PC-3 (cell line): ENCODE data around the gene BAIAP2L2. TPM values are rescaled to one million over a fixed set of nuclear protein-coding genes. Genes with fewer than 3 reads are reported as not detected.

Source experiments
- ATAC-seq: fragments of 200-7000 bp; cut with Tn5 transposase; 2 replicates; pipeline ENCODE4 v1.9.1; 2020; ENCODE audit warnings: mild to moderate bottlenecking, moderate library complexity
- BruUV-seq: library from RNA; stranded (reverse); fragments of 400-500 nt; replicated peaks from 2 replicates; lab custom pipeline; 2021; lab: Mats Ljungman, UMichigan
- CTCF ChIA-PET: fragments of 300-600 bp; sonication (Branson Sonifier 250); formaldehyde crosslinking; loops from one replicate; lab custom pipeline; 2022; ENCODE audit warnings: antibody characterized with exemption; lab: Charles Lee
- POLR2A ChIA-PET: fragments of 300-600 bp; sonication (Branson Sonifier 250); formaldehyde crosslinking; loops from one replicate; lab custom pipeline; 2022; ENCODE audit warnings: antibody characterized with exemption; ENCODE audit not compliant: unreplicated experiment; lab: Charles Lee
- DNase-seq: peaks from one replicate; pipeline ENCODE4 v3.0.0-alpha.2; 2015
- H2AFZ ChIP-seq: fragments of 300-600 bp; sonication (generic); 2 replicates; pipeline ENCODE4 v1.6.0; 2016; ENCODE audit warnings: antibody characterized with exemption, low read length
- H3F3A ChIP-seq: fragments of 300-600 bp; sonication (generic); one replicate; pipeline ENCODE4 v1.6.0; 2017; ENCODE audit warnings: antibody characterized with exemption, low read length, control low read depth, mild to moderate bottlenecking; ENCODE audit not compliant: unreplicated experiment
- H3K27ac ChIP-seq: fragments of 300-600 bp; sonication (generic); 2 replicates; pipeline ENCODE4 v1.5.1; 2016; ENCODE audit warnings: mild to moderate bottlenecking, low read length
- H3K27me3 ChIP-seq: fragments of 300-600 bp; sonication (generic); 2 replicates; pipeline ENCODE4 v1.6.1; 2016; ENCODE audit warnings: low read length, mixed read lengths
- H3K36me3 ChIP-seq: fragments of 300-600 bp; sonication (generic); 2 replicates; pipeline ENCODE4 v1.6.1; 2016; ENCODE audit warnings: low read depth, mixed run types, low read length, mixed read lengths
- H3K4me1 ChIP-seq: fragments of 300-600 bp; sonication (generic); 2 replicates; pipeline ENCODE4 v1.5.1; 2016; ENCODE audit warnings: low read length; ENCODE audit not compliant: insufficient read depth
- H3K4me2 ChIP-seq: fragments of 300-600 bp; sonication (generic); 2 replicates; pipeline ENCODE4 v1.6.0; 2016; ENCODE audit warnings: low read length
- H3K4me3 ChIP-seq: fragments of 300-600 bp; sonication (generic); 2 replicates; pipeline ENCODE4 v1.5.1; 2016; ENCODE audit warnings: mild to moderate bottlenecking, low read length, mixed read lengths
- H3K79me2 ChIP-seq: fragments of 300-600 bp; sonication (generic); 2 replicates; pipeline ENCODE4 v1.6.1; 2017; ENCODE audit warnings: low read length, mixed read lengths
- H3K9ac ChIP-seq: fragments of 300-600 bp; sonication (generic); 2 replicates; pipeline ENCODE4 v1.6.0; 2016; ENCODE audit warnings: mild to moderate bottlenecking, low read length
- H3K9me2 ChIP-seq: fragments of 300-600 bp; sonication (generic); replicated peaks from 2 replicates; pipeline ENCODE4 v1.6.1; 2016; ENCODE audit warnings: mixed run types, low read length, mixed read lengths
- H3K9me3 ChIP-seq: fragments of 300-600 bp; sonication (generic); 2 replicates; pipeline ENCODE4 v1.6.1; 2016; ENCODE audit warnings: low read length, mixed read lengths
- H4K20me1 ChIP-seq: fragments of 300-600 bp; sonication (generic); 2 replicates; pipeline ENCODE4 v1.6.1; 2016; ENCODE audit warnings: low read length, mixed read lengths
- EZH2 ChIP-seq: fragments of 300-600 bp; sonication (generic); IDR thresholded peaks from one replicate; pipeline ENCODE4 v1.6.1; 2017; ENCODE audit warnings: antibody characterized with exemption, mild to moderate bottlenecking, low read length; ENCODE audit not compliant: unreplicated experiment
- EZH2phosphoT487 ChIP-seq: fragments of 300-600 bp; sonication (generic); IDR thresholded peaks from 2 replicates; pipeline ENCODE4 v1.6.1; 2018; ENCODE audit warnings: mild to moderate bottlenecking, antibody characterized with exemption, low read length, borderline replicate concordance
- intact Hi-C: fragments of 100-400 bp; cut with micrococcal nuclease; formaldehyde crosslinking; loops from 2 replicates; pipeline ENCODE4 v1.9.0; 2023
- total RNA-seq: library from RNA; depleted of rRNA; stranded (reverse); fragments of >200 nt; gene quantifications from 2 replicates; pipeline ENCODE4 v1.2.3, GENCODE V29; 2014
- TF ChIP-seq, protein P1 (sequence below): fragments of 300-600 bp; sonication (generic); conservative IDR thresholded peaks from 2 replicates; pipeline ENCODE4 v1.5.1; 2017; ENCODE audit warnings: antibody characterized with exemption, low read depth, mild to moderate bottlenecking, low read length

BAIAP2L2 gene
- total RNA-seq, 1 experiment from 2014 or later, result 0.80 TPM

GRCh38 chr22:38107692-38108515 lies 2.6 kb downstream of the BAIAP2L2 start:
- intact Hi-C loops, result no loop called here
- DNase-seq, result no peak
- no peak overlapping the region for H3K27ac ChIP-seq

GRCh38 chr22:38106814-38107578 lies 3.5 kb downstream of the BAIAP2L2 start:
- no peak overlapping the region for H3K4me3 ChIP-seq
- no peak for DNase-seq
- H3K79me2 ChIP-seq, result no peaks in the 10 kb centered on the region
- intact Hi-C loops, result no loop called here
- no peak for ATAC-seq
- no peaks in the 10 kb centered on the region for H3F3A ChIP-seq
- POLR2A ChIA-PET, result no interaction called here
- no peaks in the 10 kb centered on the region for H4K20me1 ChIP-seq
- no peaks in the 10 kb centered on the region for H3K36me3 ChIP-seq
- no peak overlapping the region for H3K9ac ChIP-seq
- no peak overlapping the region for H2AFZ ChIP-seq
- H3K9me2 ChIP-seq, result no peaks in the 10 kb centered on the region
- TF ChIP-seq EZH2phosphoT487, result no peak
- no peak for TF ChIP-seq EZH2
- TF ChIP-seq, protein P1, sequence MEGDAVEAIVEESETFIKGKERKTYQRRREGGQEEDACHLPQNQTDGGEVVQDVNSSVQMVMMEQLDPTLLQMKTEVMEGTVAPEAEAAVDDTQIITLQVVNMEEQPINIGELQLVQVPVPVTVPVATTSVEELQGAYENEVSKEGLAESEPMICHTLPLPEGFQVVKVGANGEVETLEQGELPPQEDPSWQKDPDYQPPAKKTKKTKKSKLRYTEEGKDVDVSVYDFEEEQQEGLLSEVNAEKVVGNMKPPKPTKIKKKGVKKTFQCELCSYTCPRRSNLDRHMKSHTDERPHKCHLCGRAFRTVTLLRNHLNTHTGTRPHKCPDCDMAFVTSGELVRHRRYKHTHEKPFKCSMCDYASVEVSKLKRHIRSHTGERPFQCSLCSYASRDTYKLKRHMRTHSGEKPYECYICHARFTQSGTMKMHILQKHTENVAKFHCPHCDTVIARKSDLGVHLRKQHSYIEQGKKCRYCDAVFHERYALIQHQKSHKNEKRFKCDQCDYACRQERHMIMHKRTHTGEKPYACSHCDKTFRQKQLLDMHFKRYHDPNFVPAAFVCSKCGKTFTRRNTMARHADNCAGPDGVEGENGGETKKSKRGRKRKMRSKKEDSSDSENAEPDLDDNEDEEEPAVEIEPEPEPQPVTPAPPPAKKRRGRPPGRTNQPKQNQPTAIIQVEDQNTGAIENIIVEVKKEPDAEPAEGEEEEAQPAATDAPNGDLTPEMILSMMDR, result no peak
- no peaks in the 10 kb centered on the region for H3K4me1 ChIP-seq
- H3K4me2 ChIP-seq, result no peak overlapping the region
- CTCF ChIA-PET, result no interaction called here
- H3K9me3 ChIP-seq, result no peaks in the 10 kb centered on the region
- no TSS peak for BruUV-seq
- no peak overlapping the region for H3K27ac ChIP-seq
- H3K27me3 ChIP-seq, result no peaks in the 10 kb centered on the region

More at GRCh38 chr22:38107692-38108515, 2.6 kb downstream of the BAIAP2L2 start:
- H4K20me1 ChIP-seq, result no peaks in the 10 kb centered on the region
- H3K27me3 ChIP-seq, result no peaks in the 10 kb centered on the region
- no peaks in the 10 kb centered on the region for H3K79me2 ChIP-seq
- H3K4me1 ChIP-seq, result no peaks in the 10 kb centered on the region
- ChIA-PET POLR2A (no interaction called here), CTCF (no interaction called here)
- H3F3A ChIP-seq, result no peaks in the 10 kb centered on the region
- no peak for ATAC-seq
- no peak overlapping the region for H3K9ac ChIP-seq
- no TSS peak for BruUV-seq
- no peak overlapping the region for H3K4me3 ChIP-seq
- H3K4me2 ChIP-seq, result no peak overlapping the region
- H2AFZ ChIP-seq, result no peak overlapping the region
- H3K36me3 ChIP-seq, result no peaks in the 10 kb centered on the region
- TF ChIP-seq, protein P1, result no peak
- no peak for TF ChIP-seq EZH2
- no peak for TF ChIP-seq EZH2phosphoT487
- H3K9me3 ChIP-seq, result no peaks in the 10 kb centered on the region
- no peaks in the 10 kb centered on the region for H3K9me2 ChIP-seq
